HG03457 (cell line): Measurements from ENCODE around the gene ETHE1.
"Not testable (repeated sequence)": the region's sequence is repeated elsewhere in the genome, so short reads cannot be mapped to it uniquely, and the experiment has no call there.

Experiments
- ATAC-seq: cut with Tn5 transposase; IDR thresholded peaks from one replicate; pipeline ENCODE4 v1.9.1; 2021; ENCODE audit warnings: moderate number of reproducible peaks; ENCODE audit not compliant: unreplicated experiment

The ETHE1 gene

DNA sequence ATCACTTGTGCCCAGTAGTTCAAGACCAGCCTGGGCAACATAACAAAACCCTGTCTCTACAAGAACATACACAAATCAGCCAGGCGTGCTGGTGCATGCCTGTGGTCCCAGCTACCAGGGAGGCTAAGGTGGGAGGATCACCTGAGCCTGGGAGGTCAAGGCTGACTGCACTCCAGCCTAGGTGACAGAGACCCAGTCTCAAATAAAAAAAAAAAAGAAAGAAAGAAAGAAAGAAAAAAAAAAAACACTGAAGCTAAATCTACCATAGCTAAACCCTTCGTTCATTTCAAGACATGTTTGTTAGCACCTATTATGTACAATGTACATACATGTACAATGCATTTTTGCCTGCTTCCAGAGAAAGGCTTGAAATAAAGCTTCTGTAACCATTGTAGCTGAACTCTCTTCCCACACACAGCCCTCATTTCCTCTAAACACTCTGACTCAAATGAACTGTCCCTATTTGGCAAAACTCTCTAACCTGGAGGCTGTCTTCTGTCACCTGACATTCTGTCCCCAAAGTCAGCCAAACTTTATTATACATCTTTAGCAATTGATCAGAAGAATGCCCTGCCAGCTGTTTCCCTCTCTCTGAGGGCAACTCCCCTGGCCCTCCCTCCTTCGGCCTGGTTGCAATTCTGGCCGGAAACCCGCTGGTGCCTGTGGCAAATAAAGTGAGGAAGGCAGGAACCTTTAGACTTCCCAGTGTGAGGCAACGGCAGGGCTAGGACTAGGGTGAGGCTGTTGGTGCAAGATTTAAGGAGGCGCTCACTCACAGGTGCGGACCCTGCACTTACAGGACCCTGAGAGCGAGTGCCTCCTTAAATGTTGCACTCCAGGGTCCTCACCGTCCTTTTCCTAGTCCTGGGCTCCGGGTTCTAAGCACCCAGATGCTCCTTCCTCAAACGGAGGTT is 1.8 kb downstream of the ETHE1 start:
- no peak for ATAC-seq

DNA sequence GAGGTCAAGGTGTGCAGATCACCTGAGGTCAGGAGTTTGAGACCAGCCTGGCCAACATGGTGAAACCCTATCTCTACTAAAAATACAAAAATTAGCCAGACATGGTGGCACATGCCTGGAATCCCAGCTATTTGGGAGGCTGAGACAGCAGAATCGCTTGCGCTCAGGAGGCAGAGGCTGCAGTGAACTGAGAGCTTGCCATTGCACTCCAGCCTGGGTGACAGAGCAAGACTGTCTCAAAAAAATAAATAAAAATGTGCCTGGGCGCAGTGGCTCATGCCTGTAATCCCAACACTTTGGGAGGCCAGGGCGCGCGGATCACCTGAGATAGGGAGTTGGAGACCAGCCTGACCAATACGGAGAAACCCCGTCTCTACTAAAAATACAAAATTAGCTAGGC is 3.3 kb downstream of the ETHE1 start:
- ATAC-seq: not testable (repeated sequence)

DNA sequence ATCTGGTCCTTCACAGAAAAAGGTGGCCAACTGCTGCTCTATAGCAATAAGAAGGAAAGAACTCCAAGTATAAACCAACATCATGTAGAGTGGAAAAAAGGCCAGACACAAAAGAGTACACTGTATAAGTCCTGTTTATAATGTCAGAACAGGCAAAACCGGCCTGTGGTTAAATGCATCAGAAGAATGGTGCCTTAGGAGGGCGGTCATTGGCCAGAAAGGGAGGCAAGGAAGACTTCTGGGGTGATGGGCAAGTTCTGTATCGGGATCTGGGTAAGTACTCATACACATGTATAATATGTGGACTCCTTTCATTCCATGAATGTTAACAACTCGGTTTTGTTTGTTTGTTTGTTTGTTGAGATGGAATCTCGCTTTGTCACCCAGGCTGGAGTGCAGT is 4.1 kb downstream of the ETHE1 start:
- no peak for ATAC-seq

DNA sequence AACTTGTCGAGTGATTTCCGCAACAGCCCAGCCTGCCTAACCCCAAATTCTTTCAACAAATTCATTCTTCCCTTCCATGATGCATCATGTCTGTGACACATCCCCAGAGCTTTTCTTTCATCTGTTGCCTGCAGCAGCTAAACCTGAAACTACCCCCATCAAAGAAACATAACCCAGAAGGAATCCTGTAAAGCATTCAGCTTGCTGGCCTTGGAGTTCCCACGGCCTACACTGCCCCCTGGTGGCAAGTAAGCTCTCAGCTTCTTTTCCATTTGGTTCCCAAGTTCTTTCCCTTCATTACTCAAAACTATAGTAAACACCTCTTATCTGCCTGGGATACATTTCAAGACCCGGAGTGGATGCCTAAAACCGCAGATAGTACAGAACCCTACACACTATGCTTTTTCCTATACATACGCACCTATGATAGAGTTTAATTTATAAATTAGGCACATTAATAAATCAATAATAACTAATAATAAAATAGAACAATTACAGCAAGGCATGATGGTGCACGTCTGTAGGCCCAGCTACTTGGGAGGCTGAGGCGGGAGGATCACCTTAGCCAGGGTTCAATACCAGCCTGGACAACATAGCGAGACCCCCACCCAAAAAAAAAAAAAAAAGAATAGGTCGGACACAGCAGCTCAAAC is 7.4 kb downstream of the ETHE1 start:
- ATAC-seq: no peak

- no peak for ATAC-seq
These were observed 8.9 kb downstream of the ETHE1 start for GRCh38 chr19:43518051-43518450.

GRCh38 chr19:43512399-43512798 is 14.6 kb downstream of the ETHE1 start:
- not testable (repeated sequence) for ATAC-seq

- ATAC-seq: no peak
These were observed 15.7 kb downstream of the ETHE1 start for GRCh38 chr19:43511324-43511723.

DNA sequence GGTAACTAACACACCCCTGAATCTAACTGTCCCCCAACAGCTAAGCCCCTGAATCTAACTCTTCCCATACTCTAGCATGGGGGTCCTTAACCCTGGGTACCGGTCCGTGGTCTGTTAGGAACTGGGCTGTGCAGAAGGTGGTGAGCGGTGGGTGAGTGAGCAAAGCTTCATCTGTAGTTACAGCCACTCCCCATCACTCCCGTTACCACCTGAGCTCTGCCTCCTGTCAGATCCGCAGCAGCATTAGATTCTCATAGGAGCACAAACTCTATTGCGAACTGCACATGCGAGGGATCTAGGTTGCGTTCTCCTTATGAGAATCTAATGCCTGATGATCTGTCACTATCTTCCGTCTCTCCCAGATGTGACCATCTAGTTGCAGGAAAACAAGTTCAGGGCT is 16.3 kb downstream of the ETHE1 start:
- no peak for ATAC-seq

DNA sequence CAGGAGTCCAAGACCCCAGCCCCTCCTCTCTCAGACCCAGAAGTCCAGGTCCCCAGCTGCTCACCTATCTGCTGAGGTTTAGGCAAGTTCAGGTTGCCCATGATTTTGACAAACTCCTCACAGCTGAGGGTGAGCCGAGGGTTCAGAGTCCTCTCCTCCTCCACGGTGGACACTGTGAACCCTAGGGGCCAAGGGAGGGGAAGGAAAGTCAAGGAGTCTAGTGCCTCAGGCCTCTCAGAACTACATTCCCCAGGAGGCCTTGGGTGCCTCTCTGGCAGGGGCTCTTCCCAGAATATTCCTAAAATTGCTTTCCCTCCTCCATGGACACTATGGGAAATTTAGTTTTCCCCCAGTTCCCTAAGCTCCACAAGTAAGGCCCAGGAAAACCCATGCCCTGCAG is 19.1 kb downstream of the ETHE1 start:
- no peak for ATAC-seq

DNA sequence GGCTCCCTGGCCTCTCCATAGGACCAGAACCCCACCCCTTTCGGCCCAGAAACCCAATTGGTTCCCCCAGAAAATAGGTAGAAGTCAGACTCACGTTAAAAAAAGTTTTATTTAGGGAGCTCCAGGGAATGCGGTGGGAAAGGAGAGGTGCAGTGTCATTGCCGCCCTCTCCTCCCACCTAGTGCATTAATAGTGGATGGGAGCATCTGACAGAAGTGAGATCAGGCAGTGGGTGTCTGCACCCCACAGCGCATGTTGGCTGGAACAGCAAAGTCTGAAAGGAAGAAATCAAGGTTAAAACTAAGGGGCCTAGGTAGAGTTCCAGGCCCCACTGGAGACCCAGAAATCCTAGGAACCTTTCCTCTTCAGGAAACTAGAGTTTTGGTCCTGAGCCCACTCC is 20.4 kb downstream of the ETHE1 start:
- ATAC-seq: no peak

- ATAC-seq: no peak
These were observed 21.1 kb downstream of the ETHE1 start for GRCh38 chr19:43505941-43506340.

GRCh38 chr19:43505186-43505456 is 21.9 kb downstream of the ETHE1 start:
- no peak for ATAC-seq

- ATAC-seq: peak; percentile 16
These were observed 22.4 kb downstream of the ETHE1 start, which contains the start of gene PHLDB3 for GRCh38 chr19:43504426-43505185. TSS of gene PHLDB3 (minus strand) at chr19:43504746. CDS start at chr19:43504118, 628 bp downstream.

DNA sequence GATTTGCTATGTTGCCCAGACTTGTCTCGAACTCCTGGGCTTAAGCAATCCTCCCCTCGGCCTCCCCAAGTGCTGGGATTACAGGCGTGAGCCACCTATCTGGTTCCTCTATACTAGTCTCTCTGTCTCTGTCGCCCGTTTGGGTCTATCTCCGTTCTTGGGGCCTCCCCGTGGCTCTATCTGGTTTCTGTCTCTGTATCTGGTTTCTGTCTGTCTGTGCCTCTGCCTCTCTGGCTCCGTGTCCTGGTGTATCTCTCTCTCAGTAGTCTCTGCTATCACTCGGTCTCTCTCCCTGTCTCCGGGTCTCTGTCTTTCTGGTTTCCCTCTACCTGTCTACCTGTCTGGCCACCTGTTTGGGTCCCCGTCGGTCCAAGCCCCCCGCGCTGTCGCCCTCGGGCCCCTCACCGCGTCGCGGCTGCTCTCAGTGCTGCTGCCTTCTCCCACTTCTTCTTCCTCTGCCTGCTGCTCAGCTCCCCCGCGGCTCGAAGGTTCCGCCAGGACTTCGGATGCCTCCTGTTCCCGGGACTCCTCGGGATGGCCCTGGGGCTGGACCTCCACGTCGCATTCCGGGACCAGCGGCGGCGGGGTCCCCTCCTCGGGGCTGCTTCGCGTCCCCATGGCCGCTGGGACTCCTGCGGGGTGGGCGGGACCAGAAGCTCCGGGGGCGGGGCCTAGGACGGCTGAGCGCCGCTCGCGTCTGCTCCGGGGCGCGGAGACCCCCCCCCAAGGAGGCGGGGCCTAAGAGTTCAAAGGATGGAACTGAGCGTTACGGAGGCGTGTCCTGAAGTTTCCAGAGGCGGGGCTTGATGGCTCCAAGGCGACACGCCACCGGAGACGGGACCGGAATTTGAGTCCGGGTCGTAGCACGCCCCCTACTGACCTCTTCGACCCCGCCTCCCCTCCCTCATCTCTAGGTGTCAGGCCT is 23.2 kb downstream of the ETHE1 start:
- peak; percentile 69 for ATAC-seq

DNA sequence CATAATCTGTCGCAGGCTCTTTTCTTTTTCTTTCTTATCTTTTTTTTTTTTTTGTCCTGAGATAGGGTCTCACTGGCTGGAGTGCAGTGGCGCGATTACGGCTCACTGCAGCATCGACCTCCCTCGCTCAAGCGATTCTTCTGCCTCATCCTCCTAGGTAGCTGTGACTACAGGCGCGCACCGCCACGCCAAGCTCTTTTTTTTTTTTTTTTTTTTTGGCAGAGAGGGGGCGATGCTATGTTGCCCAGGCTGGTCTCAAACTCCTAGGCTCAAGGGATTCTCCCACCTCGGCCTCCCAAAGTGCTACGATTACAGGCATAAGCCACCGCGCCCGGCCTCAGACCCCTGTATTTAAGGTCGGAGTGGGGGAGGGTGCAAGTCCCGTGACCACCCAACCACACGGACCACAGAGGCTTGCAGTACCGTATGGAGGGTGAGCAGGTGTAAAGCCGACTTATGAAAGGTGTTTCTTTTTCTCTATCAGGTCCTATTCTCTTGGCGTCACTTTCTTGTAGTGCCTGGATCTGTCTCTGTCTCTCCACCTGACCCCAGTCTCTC is 24.5 kb downstream of the ETHE1 start:
- no peak for ATAC-seq

DNA sequence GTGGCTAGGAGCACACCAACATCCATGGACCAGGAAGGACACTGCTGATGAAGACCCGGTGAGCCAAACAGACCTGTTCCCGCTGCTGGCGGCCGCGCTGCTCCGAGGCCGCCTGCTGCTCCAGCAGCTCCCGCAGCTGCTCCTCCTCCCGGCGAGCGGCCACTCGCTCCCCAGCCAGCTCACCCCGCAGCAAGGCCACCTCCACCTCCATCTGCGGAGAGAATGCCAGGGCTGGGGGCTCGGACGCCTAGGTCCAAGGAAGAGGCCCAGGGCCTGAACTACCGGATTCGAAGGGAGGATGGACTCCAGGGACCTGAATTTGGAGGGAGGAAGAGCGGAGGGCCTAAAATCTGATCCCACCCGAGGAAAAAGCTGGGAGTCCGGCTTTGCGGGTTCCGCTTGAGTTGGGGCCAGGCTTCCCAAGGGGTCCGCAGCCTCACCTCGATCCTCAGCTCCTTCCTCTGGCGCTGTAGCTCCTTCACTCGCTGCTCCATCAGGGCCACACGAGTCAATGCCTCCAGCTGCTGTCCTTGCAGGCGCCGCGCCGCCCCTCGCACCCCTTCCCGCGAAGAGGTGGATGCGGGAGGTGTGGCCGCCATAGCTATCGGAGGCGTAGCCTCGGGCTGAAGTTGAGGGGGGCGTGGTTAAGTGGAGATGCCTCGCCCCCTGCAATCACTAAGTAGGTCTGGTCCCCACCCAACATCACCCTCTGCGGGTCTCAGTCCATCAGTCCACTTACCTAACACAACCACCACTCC is 25.2 kb downstream of the ETHE1 start:
- ATAC-seq: no peak

DNA sequence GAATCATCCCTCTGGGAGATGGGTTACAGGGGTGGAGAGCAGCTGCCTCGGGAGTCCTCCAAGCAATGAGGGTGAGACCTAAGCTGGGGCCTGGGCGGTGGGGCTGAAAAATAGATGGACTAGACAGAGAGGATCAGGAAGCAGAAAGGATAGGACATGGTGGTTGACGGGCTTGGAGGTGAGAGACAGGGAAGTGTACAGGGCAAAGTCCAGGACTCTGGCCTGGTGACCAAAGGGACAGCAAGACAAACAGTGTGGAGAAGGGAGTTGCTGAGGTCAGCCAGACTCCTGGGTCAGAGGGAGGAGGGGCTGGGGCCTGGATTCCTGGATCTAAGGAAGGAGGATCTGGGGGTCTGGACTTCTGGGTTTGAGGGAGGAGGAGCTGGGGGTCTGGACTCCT is 28.0 kb downstream of the ETHE1 start:
- no peak for ATAC-seq

GRCh38 chr19:43498233-43498842 is 28.7 kb downstream of the ETHE1 start:
- no peak for ATAC-seq

- ATAC-seq: no peak
These were observed 30.0 kb downstream of the ETHE1 start for GRCh38 chr19:43496960-43497359.
